Erythroblast (primary cell): ENCODE data around the gene TP53AIP1.
A peak's percentile ranks its signal among the peaks of the same experiment; 100 is the strongest.

ENCODE experiments used
- DNase-seq, 2 experiments: peaks; one replicate each; lab custom pipeline; 2025; lab: John Stamatoyannopoulos, UW
- GATA1 ChIP-seq: IDR thresholded peaks from 2 replicates; pipeline ENCODE4 v1.6.1; 2011; ENCODE audit warnings: low read depth, mild to moderate bottlenecking, control low read depth, low read length, moderate library complexity
- POLR2A ChIP-seq: IDR thresholded peaks from 2 replicates; pipeline ENCODE4 v1.6.1; 2011; ENCODE audit warnings: mild to moderate bottlenecking, low read length

The TP53AIP1 gene, protein sequence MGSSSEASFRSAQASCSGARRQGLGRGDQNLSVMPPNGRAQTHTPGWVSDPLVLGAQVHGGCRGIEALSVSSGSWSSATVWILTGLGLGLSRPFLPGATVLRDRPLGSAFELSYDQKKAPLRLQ

GRCh38 chr11:128942817-128943427 is at the start of gene TP53AIP1:
TP53AIP1 (minus strand) TSS chr11:128942871; CDS start chr11:128937818, 5,053 bp downstream.
- no peak for DNase-seq
- TF ChIP-seq POLR2A (no peak), GATA1 (no peak)

GRCh38 chr11:128988242-128988970 is 45.7 kb upstream of the TP53AIP1 start:
- no peak for TF ChIP-seq POLR2A
- no peak for TF ChIP-seq GATA1
- DNase-seq = no peak

GRCh38 chr11:128985880-128986279 is 43.2 kb upstream of the TP53AIP1 start:
- peak in 1 of 2 experiments; percentile 3 for DNase-seq
- TF ChIP-seq GATA1 (no peak), POLR2A (no peak)

DNA sequence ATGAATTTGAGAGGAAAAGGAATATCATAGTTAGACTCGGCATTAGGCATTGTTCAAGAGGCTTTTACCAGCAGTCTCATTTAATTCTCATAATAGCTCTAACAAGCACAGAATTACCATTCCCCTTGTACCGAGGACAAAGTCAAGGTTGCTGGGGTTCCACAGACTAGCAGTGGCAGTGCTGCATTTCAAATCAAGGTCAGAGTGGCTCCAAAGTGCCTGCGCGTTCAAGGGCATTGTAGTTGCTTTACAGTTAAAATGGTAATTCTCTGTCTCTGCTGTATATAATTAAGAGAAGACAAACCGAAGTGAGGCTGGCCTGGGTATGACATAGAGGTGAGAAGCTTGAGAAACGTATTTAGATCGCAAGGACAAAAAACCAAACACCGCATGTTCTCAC is 40.4 kb upstream of the TP53AIP1 start:
- DNase-seq = no peak
- no peak for TF ChIP-seq POLR2A
- no peak for TF ChIP-seq GATA1

GRCh38 chr11:128981254-128981653 is 38.6 kb upstream of the TP53AIP1 start:
- TF ChIP-seq POLR2A = no peak
- TF ChIP-seq GATA1 = no peak
- DNase-seq = no peak

- TF ChIP-seq GATA1 = no peak
- no peak for TF ChIP-seq POLR2A
- DNase-seq = no peak
Measured at GRCh38 chr11:128970598-128971190, 28.0 kb upstream of the TP53AIP1 start.

DNA sequence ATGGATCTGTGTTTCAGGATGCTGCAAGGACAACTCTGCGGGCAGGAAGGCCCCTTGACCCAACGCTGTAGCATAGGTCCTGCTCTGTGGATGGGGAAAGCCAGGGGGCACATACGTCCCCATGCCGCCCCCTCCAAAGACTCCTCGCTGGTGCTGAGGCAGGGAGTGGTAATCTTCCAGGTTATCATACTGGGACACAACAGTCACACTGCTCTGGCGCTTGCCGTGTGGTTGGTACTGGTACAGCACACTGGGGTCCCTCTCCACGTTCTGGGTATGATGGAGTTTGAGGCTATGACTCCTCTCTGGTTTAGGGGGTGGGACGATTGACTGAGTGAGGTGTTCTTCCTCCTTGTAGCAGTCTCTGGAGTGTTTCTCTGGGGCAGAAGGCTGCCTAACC is 26.2 kb upstream of the TP53AIP1 start:
- TF ChIP-seq GATA1 (no peak), POLR2A (no peak)
- DNase-seq = no peak

GRCh38 chr11:128967578-128967977 is 24.9 kb upstream of the TP53AIP1 start:
- no peak for DNase-seq
- no peak for TF ChIP-seq GATA1
- no peak for TF ChIP-seq POLR2A

- TF ChIP-seq GATA1 (no peak), POLR2A (no peak)
- no peak for DNase-seq
Measured at GRCh38 chr11:128965485-128965884, 22.8 kb upstream of the TP53AIP1 start.

DNA sequence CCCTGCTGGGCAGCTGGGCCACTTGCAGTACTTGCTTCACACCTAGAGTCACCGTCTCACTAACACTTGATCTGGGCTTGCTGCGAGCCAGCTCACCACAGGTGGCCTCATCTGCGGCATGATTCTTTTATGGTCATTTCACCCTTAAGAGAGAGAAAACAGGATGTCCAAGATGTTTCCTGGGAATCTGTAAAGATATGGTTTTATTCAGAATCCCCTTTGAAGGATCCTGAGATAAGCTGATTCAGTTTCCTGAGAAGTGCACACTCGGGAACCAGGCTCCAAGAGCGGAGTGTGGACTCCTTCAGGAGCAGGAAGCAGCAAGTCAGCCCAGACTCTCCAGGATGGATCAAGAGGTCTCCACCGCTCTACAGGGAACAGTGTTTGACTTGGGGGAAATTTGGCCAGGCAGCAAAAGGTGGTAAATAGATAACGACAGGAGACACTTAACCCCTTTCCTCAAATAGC is 21.8 kb upstream of the TP53AIP1 start:
- TF ChIP-seq GATA1 (no peak), POLR2A (no peak)
- DNase-seq = no peak

DNA sequence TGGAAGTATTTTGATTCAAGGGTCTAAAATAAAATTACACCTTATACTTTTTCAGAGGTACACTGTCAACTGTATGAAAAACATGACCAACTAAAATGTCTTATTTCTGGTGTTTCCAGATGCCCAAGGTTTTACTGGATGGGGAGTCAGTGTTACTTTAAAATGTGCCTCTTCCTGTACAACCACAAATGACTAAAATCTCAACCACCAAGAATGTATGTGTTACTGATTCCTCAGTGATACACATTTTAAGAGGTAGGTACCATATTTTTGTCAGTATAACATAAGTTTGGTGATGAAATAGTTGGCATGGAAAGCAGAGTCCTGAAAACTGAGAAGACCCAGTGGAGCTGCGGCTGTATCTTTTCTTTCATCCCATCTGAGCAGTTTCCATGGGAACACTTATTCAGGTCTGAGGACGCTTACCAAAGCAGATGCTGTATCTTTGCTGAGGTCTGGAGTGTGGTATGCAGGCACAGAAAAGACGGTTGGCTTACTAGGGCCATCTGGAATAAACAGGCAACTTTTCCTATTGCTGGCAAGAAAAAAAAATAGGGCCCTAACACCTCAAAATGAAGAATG is 21.2 kb upstream of the TP53AIP1 start:
- no peak for DNase-seq
- no peak for TF ChIP-seq POLR2A
- no peak for TF ChIP-seq GATA1

GRCh38 chr11:128962896-128963295 is 20.2 kb upstream of the TP53AIP1 start:
- no peak for DNase-seq
- TF ChIP-seq GATA1 = no peak
- TF ChIP-seq POLR2A = no peak

- no peak for TF ChIP-seq GATA1
- no peak for TF ChIP-seq POLR2A
- no peak for DNase-seq
Measured at GRCh38 chr11:128961645-128962044, 19.0 kb upstream of the TP53AIP1 start.

DNA sequence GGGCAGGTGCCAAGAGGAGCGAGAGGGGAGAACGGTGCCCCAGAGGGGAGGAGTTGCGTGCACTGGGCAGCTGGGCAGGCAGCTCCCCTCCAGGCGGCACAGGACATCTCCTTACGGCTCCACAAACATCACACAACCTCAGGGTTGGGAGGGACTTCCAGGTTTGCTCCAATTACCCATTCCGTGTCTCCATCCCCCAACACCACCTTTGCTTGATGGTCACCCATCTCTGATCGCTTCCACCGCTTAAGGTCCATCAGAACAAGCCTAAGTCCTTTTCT is 14.5 kb upstream of the TP53AIP1 start:
- DNase-seq = no peak
- TF ChIP-seq GATA1 (no peak), POLR2A (no peak)
